ENCODE results near the gene PHF21B.

PHF21B gene

DNA sequence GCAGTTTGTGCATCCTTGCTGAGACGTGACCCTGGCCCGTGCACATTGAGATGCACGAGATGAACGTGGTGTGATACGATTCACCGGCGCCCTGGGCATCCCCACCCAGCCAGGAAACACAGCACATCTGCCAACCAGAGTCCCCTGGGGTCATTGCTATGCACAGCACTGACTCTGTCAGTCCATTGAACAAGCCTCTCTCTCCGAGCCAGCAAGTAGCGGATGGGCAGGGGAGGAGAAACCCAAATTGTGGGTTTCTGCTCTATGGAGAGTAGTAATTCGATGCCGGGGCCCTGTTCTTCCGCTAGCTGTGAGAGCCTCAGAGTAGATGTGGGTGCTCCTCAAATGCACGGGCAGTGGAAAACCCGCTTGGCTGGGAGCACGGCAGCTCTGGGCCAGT, 172.3 kb downstream of the PHF21B start:
- TF ChIP-seq, protein P1, sequence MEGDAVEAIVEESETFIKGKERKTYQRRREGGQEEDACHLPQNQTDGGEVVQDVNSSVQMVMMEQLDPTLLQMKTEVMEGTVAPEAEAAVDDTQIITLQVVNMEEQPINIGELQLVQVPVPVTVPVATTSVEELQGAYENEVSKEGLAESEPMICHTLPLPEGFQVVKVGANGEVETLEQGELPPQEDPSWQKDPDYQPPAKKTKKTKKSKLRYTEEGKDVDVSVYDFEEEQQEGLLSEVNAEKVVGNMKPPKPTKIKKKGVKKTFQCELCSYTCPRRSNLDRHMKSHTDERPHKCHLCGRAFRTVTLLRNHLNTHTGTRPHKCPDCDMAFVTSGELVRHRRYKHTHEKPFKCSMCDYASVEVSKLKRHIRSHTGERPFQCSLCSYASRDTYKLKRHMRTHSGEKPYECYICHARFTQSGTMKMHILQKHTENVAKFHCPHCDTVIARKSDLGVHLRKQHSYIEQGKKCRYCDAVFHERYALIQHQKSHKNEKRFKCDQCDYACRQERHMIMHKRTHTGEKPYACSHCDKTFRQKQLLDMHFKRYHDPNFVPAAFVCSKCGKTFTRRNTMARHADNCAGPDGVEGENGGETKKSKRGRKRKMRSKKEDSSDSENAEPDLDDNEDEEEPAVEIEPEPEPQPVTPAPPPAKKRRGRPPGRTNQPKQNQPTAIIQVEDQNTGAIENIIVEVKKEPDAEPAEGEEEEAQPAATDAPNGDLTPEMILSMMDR (IDR thresholded peaks at IDR 0.05; ENCODE audit: low read length) = no peak
- no peak for TF ChIP-seq EZH2 (IDR thresholded peaks at IDR 0.05; ENCODE audit: borderline replicate concordance, low read length)
- H3F3A ChIP-seq (ENCODE audit: insufficient read depth, low read length) = no peaks in the 10 kb centered on the region
- no peaks in the 10 kb centered on the region for H3K4me1 ChIP-seq (ENCODE audit: insufficient read depth, low read length, severe bottlenecking)
- no peaks in the 10 kb centered on the region for H4K20me1 ChIP-seq (ENCODE audit: insufficient read depth, low read length)
- no peak overlapping the region for H3K4me3 ChIP-seq (ENCODE audit: low read depth, low read length, poor library complexity, severe bottlenecking)
- no peaks in the 10 kb centered on the region for H3K9me2 ChIP-seq (ENCODE audit: low read depth, low read length)
- H3K27me3 ChIP-seq (ENCODE audit: insufficient read depth, low read length) = peaks cover 10% of the 10 kb centered on the region; the same call in 1 of the 2 replicates
- H3K36me3 ChIP-seq (ENCODE audit: insufficient read depth, low read length) = no peaks in the 10 kb centered on the region; the same call in 1 of the 2 replicates
- H2AFZ ChIP-seq (ENCODE audit: low read length) = no peak overlapping the region
- no peak overlapping the region for H3K27ac ChIP-seq (ENCODE audit: low read depth, low read length, poor library complexity, severe bottlenecking)
- no peak overlapping the region for H3K9ac ChIP-seq (ENCODE audit: low read length)
- H3K79me2 ChIP-seq (ENCODE audit: insufficient read depth, low read length) = no peaks in the 10 kb centered on the region
- peaks cover 3% of the 10 kb centered on the region; the same call in 1 of the 2 replicates for H3K9me3 ChIP-seq (ENCODE audit: low read length)
- no peak overlapping the region for H3K4me2 ChIP-seq (ENCODE audit: low read length)

DNA sequence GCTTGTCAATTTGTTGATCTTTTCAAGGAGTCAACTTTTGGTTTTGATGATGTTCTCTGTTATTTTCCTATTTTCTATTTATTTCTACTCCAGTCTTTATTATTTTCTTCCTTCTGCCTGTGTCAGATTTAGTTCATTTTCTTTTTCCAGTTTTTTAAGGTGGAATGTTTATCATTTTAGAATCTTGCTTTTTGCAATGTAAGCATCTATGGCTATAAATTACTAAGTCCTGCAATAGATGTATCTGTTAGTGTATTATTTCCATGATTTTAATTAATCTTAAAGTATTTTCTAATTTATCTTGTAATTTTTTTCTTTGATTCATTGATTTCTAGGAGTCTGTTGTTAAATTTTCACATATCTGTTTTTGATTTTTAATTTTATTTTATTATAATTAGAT, 175.7 kb downstream of the PHF21B start:
- Histone ChIP-seq H3K79me2 (ENCODE audit: insufficient read depth, low read length) (no peaks in the 10 kb centered on the region), H3K4me1 (ENCODE audit: insufficient read depth, low read length, severe bottlenecking) (no peaks in the 10 kb centered on the region), H4K20me1 (ENCODE audit: insufficient read depth, low read length) (no peaks in the 10 kb centered on the region), H3K9ac (ENCODE audit: low read length) (no peak overlapping the region), H3K9me3 (ENCODE audit: low read length) (peaks cover 3% of the 10 kb centered on the region; the same call in 1 of the 2 replicates), H3F3A (ENCODE audit: insufficient read depth, low read length) (no peaks in the 10 kb centered on the region), H2AFZ (ENCODE audit: low read length) (no peak overlapping the region), H3K9me2 (ENCODE audit: low read depth, low read length) (no peaks in the 10 kb centered on the region), H3K36me3 (ENCODE audit: insufficient read depth, low read length) (no peaks in the 10 kb centered on the region; the same call in 1 of the 2 replicates), H3K27ac (ENCODE audit: low read depth, low read length, poor library complexity, severe bottlenecking) (no peak overlapping the region), H3K4me3 (ENCODE audit: low read depth, low read length, poor library complexity, severe bottlenecking) (no peak overlapping the region), H3K27me3 (ENCODE audit: insufficient read depth, low read length) (peaks cover 5% of the 10 kb centered on the region; the same call in 1 of the 2 replicates), H3K4me2 (ENCODE audit: low read length) (no peak overlapping the region)
- TF ChIP-seq, protein P1 (IDR thresholded peaks at IDR 0.05; ENCODE audit: low read length) = no peak
- TF ChIP-seq EZH2 (IDR thresholded peaks at IDR 0.05; ENCODE audit: borderline replicate concordance, low read length) = no peak

DNA sequence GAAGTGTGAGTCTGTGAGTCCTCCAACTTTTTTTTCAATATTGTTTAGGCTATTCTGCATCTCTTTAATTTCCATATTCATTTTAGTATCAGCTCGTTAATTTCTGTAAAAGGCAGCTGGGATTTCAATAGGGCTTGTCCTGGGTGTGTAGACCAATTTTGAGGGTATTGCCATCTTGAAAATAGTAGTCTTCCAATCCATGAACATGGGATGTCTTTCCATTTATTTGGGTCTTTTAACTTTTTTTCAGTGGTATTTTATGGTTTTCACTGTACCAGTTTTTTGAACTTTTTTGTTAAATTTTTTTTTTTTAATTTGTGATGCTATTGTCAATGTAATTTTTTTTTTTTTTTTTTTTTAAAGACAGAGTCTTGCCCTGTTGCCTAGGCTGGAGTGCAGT, 177.9 kb downstream of the PHF21B start:
- Histone ChIP-seq H3K79me2 (ENCODE audit: insufficient read depth, low read length) (no peaks in the 10 kb centered on the region), H3K4me3 (ENCODE audit: low read depth, low read length, poor library complexity, severe bottlenecking) (no peak overlapping the region), H3F3A (ENCODE audit: insufficient read depth, low read length) (no peaks in the 10 kb centered on the region), H3K36me3 (ENCODE audit: insufficient read depth, low read length) (no peaks in the 10 kb centered on the region; the same call in 1 of the 2 replicates), H3K27ac (ENCODE audit: low read depth, low read length, poor library complexity, severe bottlenecking) (no peak overlapping the region), H3K9me2 (ENCODE audit: low read depth, low read length) (no peaks in the 10 kb centered on the region), H3K4me2 (ENCODE audit: low read length) (no peak overlapping the region), H4K20me1 (ENCODE audit: insufficient read depth, low read length) (no peaks in the 10 kb centered on the region), H2AFZ (ENCODE audit: low read length) (no peak overlapping the region), H3K9me3 (ENCODE audit: low read length) (peaks cover 3% of the 10 kb centered on the region; the same call in 1 of the 2 replicates), H3K4me1 (ENCODE audit: insufficient read depth, low read length, severe bottlenecking) (no peaks in the 10 kb centered on the region), H3K27me3 (ENCODE audit: insufficient read depth, low read length) (peaks cover 5% of the 10 kb centered on the region; the same call in 1 of the 2 replicates), H3K9ac (ENCODE audit: low read length) (no peak overlapping the region)
- TF ChIP-seq EZH2 (IDR thresholded peaks at IDR 0.05; ENCODE audit: borderline replicate concordance, low read length) = no peak
- TF ChIP-seq, protein P1 (IDR thresholded peaks at IDR 0.05; ENCODE audit: low read length) = no peak
